GM21825 (cell line): ENCODE measurements around the gene TXNDC16.

Experiments
- ATAC-seq: cut with Tn5 transposase; IDR thresholded peaks from one replicate; pipeline ENCODE4 v1.9.1; 2021; ENCODE audit warnings: mild to moderate bottlenecking, moderate library complexity; ENCODE audit not compliant: unreplicated experiment

TXNDC16 gene

GRCh38 chr14:52397844-52398243 lies 154.5 kb downstream of the TXNDC16 start:
- no peak for ATAC-seq

GRCh38 chr14:52395728-52396127 lies 156.6 kb downstream of the TXNDC16 start:
- ATAC-seq: no peak

GRCh38 chr14:52391881-52392615 lies 160.3 kb downstream of the TXNDC16 start:
- ATAC-seq: no peak
